Caco-2 (cell line): Measurements from ENCODE around the gene CDK14. TPM values are rescaled to one million over a fixed set of nuclear protein-coding genes. Genes with fewer than 3 reads are reported as not detected.

Experiments used
- BruUV-seq: library from RNA; stranded (reverse); fragments of 400-500 nt; replicated peaks from 2 replicates; lab custom pipeline; 2021; lab: Mats Ljungman, UMichigan
- CTCF ChIA-PET: fragments of 300-600 bp; sonication (Branson Sonifier 250); formaldehyde crosslinking; loops from one replicate; lab custom pipeline; 2022; ENCODE audit warnings: antibody characterized with exemption; lab: Charles Lee
- POLR2A ChIA-PET: fragments of 300-600 bp; sonication (Branson Sonifier 250); formaldehyde crosslinking; loops from one replicate; lab custom pipeline; 2022; ENCODE audit warnings: antibody characterized with exemption; lab: Charles Lee
- DNase-seq, 2 experiments: peaks; one replicate each; pipeline versions ENCODE4 v3.0.0 to v3.0.0-alpha.2; 2020 to 2022
- H3K27me3 ChIP-seq: replicated peaks from 2 replicates; pipeline ENCODE4 v1.6.0; 2011; ENCODE audit warnings: low read length; ENCODE audit not compliant: control insufficient read depth, insufficient read depth
- H3K36me3 ChIP-seq: 2 replicates; pipeline ENCODE4 v1.5.1; 2011; ENCODE audit warnings: low read length; ENCODE audit not compliant: control insufficient read depth, insufficient read depth
- H3K4me1 ChIP-seq: fragments of 250-450 bp; sonication (Bioruptor Pico); 2 replicates; pipeline ENCODE4 v1.5.1; 2020; ENCODE audit warnings: mild to moderate bottlenecking
- H3K4me3 ChIP-seq: 2 replicates; pipeline ENCODE4 v1.5.1; 2011; ENCODE audit warnings: low read depth, mild to moderate bottlenecking, control low read depth, low read length
- H3K9me3 ChIP-seq: fragments of 250-450 bp; sonication (Bioruptor Pico); 2 replicates; pipeline ENCODE4 v1.5.1; 2020; ENCODE audit warnings: mild to moderate bottlenecking, moderate library complexity
- H3K27ac Mint-ChIP-seq: one replicate; pipeline ENCODE4 v1.8.0; 2022; ENCODE audit warnings: mixed read lengths; ENCODE audit not compliant: unreplicated experiment
- H3K27me3 Mint-ChIP-seq: one replicate; pipeline ENCODE4 v1.8.0; 2022; ENCODE audit warnings: mixed read lengths; ENCODE audit not compliant: insufficient read depth, unreplicated experiment
- H3K36me3 Mint-ChIP-seq: one replicate; pipeline ENCODE4 v1.8.0; 2022; ENCODE audit warnings: mild to moderate bottlenecking, mixed read lengths; ENCODE audit not compliant: insufficient read depth, unreplicated experiment
- H3K4me1 Mint-ChIP-seq: one replicate; pipeline ENCODE4 v1.8.0; 2022; ENCODE audit warnings: low read depth, mixed read lengths; ENCODE audit not compliant: unreplicated experiment
- H3K4me3 Mint-ChIP-seq: one replicate; pipeline ENCODE4 v1.8.0; 2022; ENCODE audit warnings: mild to moderate bottlenecking, moderate library complexity, mixed read lengths; ENCODE audit not compliant: unreplicated experiment
- H3K9me3 Mint-ChIP-seq: one replicate; pipeline ENCODE4 v1.8.0; 2022; ENCODE audit warnings: mixed read lengths; ENCODE audit not compliant: unreplicated experiment
- intact Hi-C: fragments of 100-400 bp; cut with micrococcal nuclease; formaldehyde crosslinking; loops from one replicate; pipeline ENCODE4 v1.10.0; 2022; ENCODE audit not compliant: unreplicated experiment
- total RNA-seq: library from RNA; stranded (reverse); gene quantifications from 2 replicates; pipeline ENCODE4 v1.2.3, GENCODE V29; 2022
- TF ChIP-seq, protein P1 (sequence below), 2 experiments: fragments of 200-600 bp in 1 of 2; IDR thresholded peaks; 1 replicate in 1 of 2; 2 replicates in 1 of 2; pipeline versions ENCODE4 v1.5.1 to v1.8.0; 2011 to 2022; ENCODE audit warnings: antibody characterized with exemption in 1 of 2, control low read depth in 1 of 2, inconsistent platforms in 1 of 2, low read depth in 1 of 2, low read length in 1 of 2, mild to moderate bottlenecking in 1 of 2, moderate library complexity in 1 of 2; ENCODE audit not compliant: insufficient read depth in 1 of 2, severe bottlenecking in 1 of 2, unreplicated experiment in 1 of 2

The CDK14 gene
- total RNA-seq, 1 experiment from 2014 or later, result 18.2 TPM

GRCh38 chr7:90657481-90657880 is 61.4 kb downstream of the CDK14 start:
- Mint-ChIP-seq H3K27ac (no peak overlapping the region), H3K9me3 (peaks cover 10% of the 10 kb centered on the region), H3K27me3 (no peaks in the 10 kb centered on the region), H3K4me1 (no peaks in the 10 kb centered on the region), H3K36me3 (peaks cover 6% of the 10 kb centered on the region), H3K4me3 (no peak overlapping the region)
- no peaks in the 10 kb centered on the region for H3K9me3 ChIP-seq
- H3K4me3 ChIP-seq, result no peak overlapping the region
- no peaks in the 10 kb centered on the region for H3K4me1 ChIP-seq
- intact Hi-C loops, result no loop called here
- POLR2A ChIA-PET, result no interaction called here
- CTCF ChIA-PET, result no interaction called here
- TF ChIP-seq, protein P1, sequence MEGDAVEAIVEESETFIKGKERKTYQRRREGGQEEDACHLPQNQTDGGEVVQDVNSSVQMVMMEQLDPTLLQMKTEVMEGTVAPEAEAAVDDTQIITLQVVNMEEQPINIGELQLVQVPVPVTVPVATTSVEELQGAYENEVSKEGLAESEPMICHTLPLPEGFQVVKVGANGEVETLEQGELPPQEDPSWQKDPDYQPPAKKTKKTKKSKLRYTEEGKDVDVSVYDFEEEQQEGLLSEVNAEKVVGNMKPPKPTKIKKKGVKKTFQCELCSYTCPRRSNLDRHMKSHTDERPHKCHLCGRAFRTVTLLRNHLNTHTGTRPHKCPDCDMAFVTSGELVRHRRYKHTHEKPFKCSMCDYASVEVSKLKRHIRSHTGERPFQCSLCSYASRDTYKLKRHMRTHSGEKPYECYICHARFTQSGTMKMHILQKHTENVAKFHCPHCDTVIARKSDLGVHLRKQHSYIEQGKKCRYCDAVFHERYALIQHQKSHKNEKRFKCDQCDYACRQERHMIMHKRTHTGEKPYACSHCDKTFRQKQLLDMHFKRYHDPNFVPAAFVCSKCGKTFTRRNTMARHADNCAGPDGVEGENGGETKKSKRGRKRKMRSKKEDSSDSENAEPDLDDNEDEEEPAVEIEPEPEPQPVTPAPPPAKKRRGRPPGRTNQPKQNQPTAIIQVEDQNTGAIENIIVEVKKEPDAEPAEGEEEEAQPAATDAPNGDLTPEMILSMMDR (IDR thresholded peaks at IDR 0.05; ENCODE audit: insufficient read depth in 1 of 2, low read depth in 1 of 2, low read length in 1 of 2, severe bottlenecking in 1 of 2, unreplicated experiment in 1 of 2), result no peak
- no TSS peak for BruUV-seq
- no peaks in the 10 kb centered on the region for H3K27me3 ChIP-seq
- no peaks in the 10 kb centered on the region for H3K36me3 ChIP-seq
- DNase-seq, result no peak

DNA sequence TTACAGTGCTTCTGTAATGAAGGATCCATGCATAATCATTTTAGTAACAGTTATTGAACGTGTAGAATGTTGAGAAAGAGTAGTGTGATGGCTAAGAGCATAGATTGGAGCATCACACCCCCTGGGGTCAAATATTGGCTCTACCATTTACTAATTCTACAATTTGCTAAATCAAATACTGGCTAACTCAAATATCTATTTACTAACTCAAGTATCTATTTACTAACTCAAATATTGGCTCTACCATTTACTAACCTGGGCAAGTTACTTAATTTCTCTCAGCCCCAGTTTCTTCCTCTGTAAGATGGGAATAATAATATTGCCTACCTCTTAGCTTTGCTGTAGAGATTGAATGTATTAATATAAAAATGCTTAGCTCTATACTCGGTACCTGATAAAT is 64.0 kb downstream of the CDK14 start:
- BruUV-seq, result no TSS peak
- Mint-ChIP-seq H3K36me3 (no peaks in the 10 kb centered on the region), H3K9me3 (no peaks in the 10 kb centered on the region), H3K4me1 (no peaks in the 10 kb centered on the region), H3K27ac (no peak overlapping the region), H3K27me3 (no peaks in the 10 kb centered on the region), H3K4me3 (no peak overlapping the region)
- H3K27me3 ChIP-seq, result no peaks in the 10 kb centered on the region
- H3K4me3 ChIP-seq, result no peak overlapping the region
- H3K4me1 ChIP-seq, result no peaks in the 10 kb centered on the region
- H3K36me3 ChIP-seq, result no peaks in the 10 kb centered on the region
- ChIA-PET POLR2A (no interaction called here), CTCF (no interaction called here)
- intact Hi-C loops, result no loop called here
- TF ChIP-seq, protein P1 (IDR thresholded peaks at IDR 0.05; ENCODE audit: insufficient read depth in 1 of 2, low read depth in 1 of 2, low read length in 1 of 2, severe bottlenecking in 1 of 2, unreplicated experiment in 1 of 2), result no peak
- DNase-seq, result no peak
- no peaks in the 10 kb centered on the region for H3K9me3 ChIP-seq

- Mint-ChIP-seq H3K4me1 (no peaks in the 10 kb centered on the region), H3K9me3 (no peaks in the 10 kb centered on the region), H3K4me3 (no peak overlapping the region), H3K27me3 (no peaks in the 10 kb centered on the region), H3K27ac (no peak overlapping the region), H3K36me3 (no peaks in the 10 kb centered on the region)
- no peaks in the 10 kb centered on the region for H3K36me3 ChIP-seq
- no peaks in the 10 kb centered on the region for H3K9me3 ChIP-seq
- no peak for DNase-seq
- H3K4me1 ChIP-seq, result no peaks in the 10 kb centered on the region
- H3K4me3 ChIP-seq, result no peak overlapping the region
- POLR2A ChIA-PET, result no interaction called here
- TF ChIP-seq, protein P1 (IDR thresholded peaks at IDR 0.05; ENCODE audit: insufficient read depth in 1 of 2, low read depth in 1 of 2, low read length in 1 of 2, severe bottlenecking in 1 of 2, unreplicated experiment in 1 of 2), result no peak
- BruUV-seq, result no TSS peak
- H3K27me3 ChIP-seq, result no peaks in the 10 kb centered on the region; the same call in 1 of the 2 replicates
- intact Hi-C loops, result no loop called here
- CTCF ChIA-PET, result no interaction called here
Measured at GRCh38 chr7:90660819-90661218, 64.7 kb downstream of the CDK14 start.
